Measurements from ENCODE around the gene EEF1A2. TPM values are rescaled to one million over a fixed set of nuclear protein-coding genes. Genes with fewer than 3 reads are reported as not detected.

Gene EEF1A2
- total RNA-seq, 2 experiments from 2014 or later, result 0.12 to 0.17 TPM

- peaks cover 14% of the 10 kb centered on the region for H3K27me3 Mint-ChIP-seq
- no peak overlapping the region for H3K4me3 Mint-ChIP-seq
These were observed 7.2 kb downstream of the EEF1A2 start for GRCh38 chr20:63491635-63492230.

DNA sequence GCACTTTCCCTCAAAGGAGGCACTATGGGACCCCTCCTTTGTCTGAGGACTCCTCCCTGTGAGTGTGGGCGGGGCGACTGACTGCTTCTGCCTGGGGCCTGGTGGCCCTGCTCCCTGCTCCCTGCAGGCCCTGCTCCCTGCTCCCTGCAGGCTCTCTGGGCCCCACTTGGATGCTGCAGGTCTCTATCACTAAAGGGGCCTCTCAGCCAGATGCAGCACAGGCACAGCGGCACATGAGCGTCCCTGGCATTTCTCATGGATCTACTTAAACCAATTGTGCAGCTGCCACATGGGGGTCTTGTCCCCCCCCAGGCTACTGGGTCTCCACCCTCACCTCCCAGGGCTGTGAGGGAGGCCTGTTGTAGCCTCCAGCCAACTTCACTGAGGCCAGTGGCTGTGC, 7.8 kb downstream of the EEF1A2 start:
- DNase-seq, result no peak

More at GRCh38 chr20:63491635-63492230, 7.2 kb downstream of the EEF1A2 start:
- Mint-ChIP-seq H3K27ac (no peak overlapping the region), H3K36me3 (ENCODE audit: low read depth) (no peaks in the 10 kb centered on the region), H3K9me3 (no peaks in the 10 kb centered on the region), H3K4me1 (peaks cover 2% of the 10 kb centered on the region)
- ChIA-PET CTCF (no interaction called here), POLR2A (no interaction called here)
- DNase-seq, result no peak

GRCh38 chr20:63490416-63490815, 8.5 kb downstream of the EEF1A2 start:
- CTCF ChIA-PET, result no interaction called here
- no peak for DNase-seq
- Mint-ChIP-seq H3K27me3 (peaks cover 12% of the 10 kb centered on the region), H3K27ac (no peak overlapping the region), H3K4me3 (no peak overlapping the region), H3K36me3 (ENCODE audit: low read depth) (no peaks in the 10 kb centered on the region), H3K9me3 (no peaks in the 10 kb centered on the region), H3K4me1 (no peaks in the 10 kb centered on the region)
- POLR2A ChIA-PET, result no interaction called here

More for the DNA sequence above, 7.8 kb downstream of the EEF1A2 start:
- ChIA-PET CTCF (no interaction called here), POLR2A (no interaction called here)
- peaks cover 13% of the 10 kb centered on the region for H3K27me3 Mint-ChIP-seq
- H3K9me3 Mint-ChIP-seq, result no peaks in the 10 kb centered on the region
- no peaks in the 10 kb centered on the region for H3K4me1 Mint-ChIP-seq
- H3K4me3 Mint-ChIP-seq, result no peak overlapping the region
- no peaks in the 10 kb centered on the region for H3K36me3 Mint-ChIP-seq (ENCODE audit: low read depth)
- H3K27ac Mint-ChIP-seq, result no peak overlapping the region

DNA sequence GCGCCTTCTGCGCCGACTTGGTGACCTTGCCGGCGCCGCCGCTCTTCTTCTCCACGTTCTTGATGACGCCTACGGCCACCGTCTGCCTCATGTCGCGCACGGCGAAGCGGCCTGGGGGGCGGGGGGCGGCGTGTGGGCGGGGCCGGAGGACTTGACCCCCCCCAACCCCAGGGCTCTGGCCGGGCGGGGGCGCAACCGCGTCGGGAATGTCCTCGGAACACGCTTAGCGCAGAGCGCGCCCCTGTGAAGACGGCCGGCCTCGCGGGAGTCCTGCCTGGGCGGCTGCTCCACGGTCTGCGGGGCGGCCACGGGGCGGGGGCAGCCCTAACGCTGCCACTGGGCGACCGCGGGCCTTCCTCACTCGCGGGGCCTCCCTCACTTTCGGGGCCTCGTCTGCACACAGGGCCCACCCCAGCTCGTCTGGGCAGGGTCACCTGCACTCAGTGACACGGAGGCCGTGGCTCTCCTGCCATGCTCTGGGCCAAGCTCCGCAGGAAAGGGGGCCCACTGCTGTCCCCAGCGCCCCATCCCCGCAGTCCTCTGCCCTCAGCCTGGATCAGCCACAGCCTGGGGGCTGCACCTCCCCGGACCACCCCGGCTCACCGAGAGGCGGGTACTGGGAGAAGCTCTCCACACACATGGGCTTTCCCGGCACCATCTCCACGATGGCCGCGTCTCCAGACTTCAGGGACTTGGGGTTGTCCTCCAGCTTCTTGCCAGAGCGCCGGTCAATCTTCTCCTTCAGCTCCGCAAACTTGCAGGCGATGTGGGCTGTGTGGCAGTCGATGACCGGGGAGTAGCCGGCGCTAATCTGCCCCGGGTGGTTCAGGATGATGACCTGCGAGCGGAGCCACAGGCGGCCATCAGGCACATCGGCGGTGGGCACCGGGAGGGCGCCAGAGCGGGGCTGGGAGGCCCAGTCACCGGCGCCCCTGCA, 10.3 kb downstream of the EEF1A2 start:
- POLR2A ChIA-PET, result no interaction called here
- H3K27me3 Mint-ChIP-seq, result peaks cover 15% of the 10 kb centered on the region
- H3K36me3 Mint-ChIP-seq (ENCODE audit: low read depth), result no peaks in the 10 kb centered on the region
- DNase-seq, result no peak
- no peaks in the 10 kb centered on the region for H3K9me3 Mint-ChIP-seq
- CTCF ChIA-PET, result no interaction called here
- H3K4me1 Mint-ChIP-seq, result no peaks in the 10 kb centered on the region
- H3K27ac Mint-ChIP-seq, result no peak overlapping the region
- H3K4me3 Mint-ChIP-seq, result no peak overlapping the region

DNA sequence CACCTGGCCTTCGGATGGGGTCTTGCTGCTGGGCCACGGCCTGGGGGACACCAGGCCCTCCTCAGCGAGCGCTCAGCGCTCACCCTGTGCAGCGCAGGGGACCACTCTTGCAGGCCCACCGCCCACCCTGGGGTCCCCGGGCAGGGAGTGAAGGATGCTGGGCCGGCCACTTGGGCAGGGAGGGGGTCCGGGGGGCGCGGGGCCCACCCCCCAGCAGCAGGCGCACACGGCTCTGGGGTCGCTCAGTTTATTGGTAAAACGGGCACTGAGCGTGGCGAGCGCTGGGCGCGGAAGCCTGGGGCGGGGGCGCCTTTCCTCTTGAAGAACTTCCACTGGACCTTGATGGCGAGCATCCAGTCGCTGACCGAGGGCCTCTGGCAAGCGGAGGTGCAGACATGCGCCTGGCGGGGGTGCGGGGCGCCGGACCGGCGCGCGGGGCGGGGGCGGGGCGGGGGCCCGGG, 11.1 kb downstream of the EEF1A2 start:
- ChIA-PET CTCF (interaction anchor here (1.5 kb wide), 1 partner anchor 9 kb away, joined by 3 read pairs; no protein-coding TSS in a partner anchor), POLR2A (no interaction called here)
- no peaks in the 10 kb centered on the region for H3K36me3 Mint-ChIP-seq (ENCODE audit: low read depth)
- H3K27ac Mint-ChIP-seq, result no peak overlapping the region
- H3K27me3 Mint-ChIP-seq, result peaks cover 17% of the 10 kb centered on the region
- H3K4me1 Mint-ChIP-seq, result no peaks in the 10 kb centered on the region
- H3K4me3 Mint-ChIP-seq, result no peak overlapping the region
- no peak for DNase-seq
- H3K9me3 Mint-ChIP-seq, result no peaks in the 10 kb centered on the region

DNA sequence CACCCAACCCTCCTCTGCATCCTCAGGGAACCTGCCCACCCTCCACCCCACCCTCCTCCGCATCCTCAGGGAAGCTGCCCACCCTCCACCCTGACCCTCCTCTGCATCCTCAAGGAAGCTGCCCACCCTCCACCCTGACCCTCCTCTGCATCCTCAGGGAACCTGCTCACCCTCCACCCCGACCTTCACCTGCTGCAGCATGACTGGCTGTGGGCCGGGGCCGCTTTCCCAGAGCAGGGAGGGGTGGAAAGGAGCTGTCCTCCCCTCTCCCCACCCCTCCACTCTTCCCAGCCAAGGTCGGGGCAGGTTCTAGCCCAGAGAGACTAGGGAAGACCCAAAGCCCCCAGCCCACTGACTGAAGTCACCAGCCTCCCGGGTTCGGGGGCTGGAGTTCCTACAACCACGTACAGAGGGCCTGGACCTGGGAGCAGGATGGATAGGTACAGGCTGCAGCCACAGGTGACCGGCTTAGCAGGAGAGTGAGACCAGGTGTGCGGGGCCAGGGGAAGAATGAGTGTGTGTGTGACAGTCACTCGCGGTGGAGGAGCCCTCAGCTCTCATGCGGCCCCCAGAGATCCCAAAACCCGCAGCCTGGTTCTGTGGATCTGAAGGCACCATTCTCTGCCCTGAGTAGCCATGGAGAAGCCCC, 11.6 kb downstream of the EEF1A2 start:
- Mint-ChIP-seq H3K27me3 (peaks cover 18% of the 10 kb centered on the region), H3K9me3 (no peaks in the 10 kb centered on the region), H3K4me1 (no peaks in the 10 kb centered on the region), H3K36me3 (ENCODE audit: low read depth) (no peaks in the 10 kb centered on the region), H3K27ac (no peak overlapping the region), H3K4me3 (no peak overlapping the region)
- no peak for DNase-seq
- CTCF ChIA-PET, result interaction anchor here (1.5 kb wide), 1 partner anchor 9 kb away, joined by 3 read pairs; no protein-coding TSS in a partner anchor
- POLR2A ChIA-PET, result no interaction called here

DNA sequence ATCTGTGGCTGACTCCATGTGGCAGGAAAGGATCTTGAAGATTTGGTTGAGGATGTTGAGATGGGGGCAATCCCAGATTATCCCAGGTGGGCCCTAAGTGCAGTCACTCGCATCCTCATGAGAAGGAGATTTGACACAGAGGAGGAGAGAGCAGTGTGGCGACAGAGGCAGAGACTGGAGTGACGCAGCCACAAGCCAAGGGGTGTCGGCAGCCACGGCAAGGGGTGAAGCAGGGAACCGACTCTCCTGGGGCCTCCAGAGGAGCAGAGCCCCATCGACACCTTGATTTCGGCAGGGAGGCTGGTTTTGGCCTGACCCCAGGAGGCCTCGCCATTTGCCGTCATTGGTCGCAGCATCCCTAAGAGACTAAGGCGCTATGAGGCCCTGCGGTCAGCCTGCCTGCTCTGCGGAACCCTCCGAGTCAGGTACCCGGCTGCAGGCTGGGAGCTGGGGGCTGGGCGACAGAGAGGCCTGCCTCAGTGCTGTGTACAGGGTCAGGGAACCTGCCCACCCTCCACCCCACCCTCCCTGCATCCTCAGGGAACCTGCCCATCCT, 12.5 kb downstream of the EEF1A2 start:
- no peaks in the 10 kb centered on the region for H3K9me3 Mint-ChIP-seq
- no peak overlapping the region for H3K4me3 Mint-ChIP-seq
- H3K36me3 Mint-ChIP-seq (ENCODE audit: low read depth), result no peaks in the 10 kb centered on the region
- DNase-seq, result no peak
- POLR2A ChIA-PET, result no interaction called here
- H3K27ac Mint-ChIP-seq, result no peak overlapping the region
- no peaks in the 10 kb centered on the region for H3K4me1 Mint-ChIP-seq
- peaks cover 17% of the 10 kb centered on the region for H3K27me3 Mint-ChIP-seq
- CTCF ChIA-PET, result interaction anchor here (1.5 kb wide), 1 partner anchor 10 kb away, joined by 3 read pairs; no protein-coding TSS in a partner anchor

DNA sequence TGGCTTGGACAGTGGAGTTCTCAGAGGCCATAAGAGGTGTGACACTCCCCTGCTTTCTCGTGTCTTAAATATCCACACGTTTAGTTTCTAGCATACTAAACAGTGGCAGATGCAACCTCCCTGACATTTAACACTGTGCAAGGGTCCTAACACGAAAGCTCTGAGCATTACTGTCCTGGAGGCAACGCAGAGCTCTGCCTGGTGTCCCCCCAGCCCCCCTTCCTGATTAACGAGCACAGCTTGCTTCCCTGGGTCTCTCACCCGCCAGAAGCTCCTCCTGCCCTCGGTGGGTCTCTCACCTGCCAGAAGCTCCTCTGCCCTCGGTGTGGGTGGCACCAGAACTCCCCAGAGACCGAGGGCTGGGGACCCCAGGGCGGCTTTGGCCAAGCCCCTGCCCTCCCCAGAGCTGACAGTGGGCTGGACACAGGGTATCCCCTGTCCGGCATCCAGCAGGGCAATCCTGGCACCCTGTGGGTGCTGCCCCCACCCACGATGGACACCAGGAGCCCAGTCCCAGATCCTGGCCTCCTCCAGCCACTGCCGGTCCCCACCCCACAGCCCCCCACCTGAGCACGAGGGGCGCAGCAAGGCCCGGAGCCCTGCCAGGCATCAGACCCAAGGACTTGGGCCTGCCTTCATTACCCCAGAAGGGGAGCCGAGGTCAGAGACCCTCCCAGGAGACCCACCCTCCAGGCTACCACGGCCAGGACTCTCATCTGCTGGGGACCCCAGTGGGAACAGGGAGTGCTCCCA, 14.1 kb downstream of the EEF1A2 start:
- Mint-ChIP-seq H3K4me1 (no peaks in the 10 kb centered on the region), H3K9me3 (no peaks in the 10 kb centered on the region), H3K27me3 (peaks cover 20% of the 10 kb centered on the region), H3K4me3 (no peak overlapping the region), H3K27ac (no peak overlapping the region), H3K36me3 (ENCODE audit: low read depth) (no peaks in the 10 kb centered on the region)
- POLR2A ChIA-PET, result no interaction called here
- no peak for DNase-seq
- CTCF ChIA-PET, result no interaction called here

DNA sequence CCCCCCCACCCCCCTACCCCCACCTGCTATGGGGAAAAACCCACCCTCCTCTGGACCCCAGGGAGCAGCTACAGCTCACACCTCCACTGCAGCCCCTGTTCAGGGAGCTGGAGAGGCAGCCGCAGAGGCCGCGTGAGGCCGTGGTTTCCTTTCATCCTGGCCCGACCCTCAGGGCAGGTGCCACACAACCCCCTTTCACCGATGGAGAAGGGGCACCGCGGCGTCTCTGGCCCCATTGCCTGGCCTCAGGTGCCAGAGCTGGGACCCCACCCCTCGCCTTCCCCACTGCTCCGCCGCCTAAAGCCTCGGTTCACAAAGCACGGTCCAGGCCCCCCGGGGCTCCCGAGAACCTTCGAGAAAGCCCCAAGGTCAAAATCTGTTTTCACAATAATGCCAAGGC, 14.6 kb downstream of the EEF1A2 start:
- H3K27ac Mint-ChIP-seq, result no peak overlapping the region
- H3K4me3 Mint-ChIP-seq, result no peak overlapping the region
- CTCF ChIA-PET, result no interaction called here
- no peak for DNase-seq
- POLR2A ChIA-PET, result no interaction called here
- no peaks in the 10 kb centered on the region for H3K9me3 Mint-ChIP-seq
- peaks cover 15% of the 10 kb centered on the region for H3K27me3 Mint-ChIP-seq
- H3K36me3 Mint-ChIP-seq (ENCODE audit: low read depth), result no peaks in the 10 kb centered on the region
- no peaks in the 10 kb centered on the region for H3K4me1 Mint-ChIP-seq

DNA sequence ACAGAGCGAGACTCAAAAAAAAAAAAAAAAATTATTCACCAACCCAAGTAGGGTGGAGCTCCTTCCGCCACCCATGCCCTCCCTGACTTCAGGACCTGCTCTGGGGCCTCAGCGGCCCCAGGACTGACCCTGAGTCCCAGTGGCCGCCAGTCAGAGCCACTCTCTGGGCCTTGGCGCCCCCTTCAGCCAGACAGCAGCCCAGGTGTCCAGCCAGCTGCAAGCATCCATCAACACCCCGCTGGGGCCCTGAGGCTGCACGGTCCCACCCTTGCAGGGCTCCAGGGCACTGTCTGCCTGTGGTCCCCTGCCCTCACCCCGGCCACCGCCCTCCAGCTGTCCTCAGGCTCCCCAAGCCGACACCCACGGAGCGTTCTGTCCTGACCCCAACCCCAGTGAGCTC, 15.0 kb downstream of the EEF1A2 start:
- H3K27ac Mint-ChIP-seq, result no peak overlapping the region
- H3K4me3 Mint-ChIP-seq, result no peak overlapping the region
- ChIA-PET CTCF (interaction anchor here (0.7 kb wide), 1 partner anchor 605 kb away, joined by 3 read pairs; no protein-coding TSS in a partner anchor), POLR2A (no interaction called here)
- H3K9me3 Mint-ChIP-seq, result no peaks in the 10 kb centered on the region
- H3K36me3 Mint-ChIP-seq (ENCODE audit: low read depth), result no peaks in the 10 kb centered on the region
- DNase-seq, result no peak
- peaks cover 15% of the 10 kb centered on the region for H3K27me3 Mint-ChIP-seq
- no peaks in the 10 kb centered on the region for H3K4me1 Mint-ChIP-seq

GRCh38 chr20:63482021-63482587, 16.8 kb downstream of the EEF1A2 start:
- no peaks in the 10 kb centered on the region for H3K36me3 Mint-ChIP-seq (ENCODE audit: low read depth)
- H3K9me3 Mint-ChIP-seq, result no peaks in the 10 kb centered on the region
- POLR2A ChIA-PET, result no interaction called here
- DNase-seq, result no peak
- no peaks in the 10 kb centered on the region for H3K4me1 Mint-ChIP-seq
- CTCF ChIA-PET, result interaction anchor here (0.8 kb wide), 1 partner anchor 30 kb away, joined by 3 read pairs; no protein-coding TSS in a partner anchor
- peaks cover 11% of the 10 kb centered on the region for H3K27me3 Mint-ChIP-seq
- no peak overlapping the region for H3K27ac Mint-ChIP-seq
- H3K4me3 Mint-ChIP-seq, result no peak overlapping the region

GRCh38 chr20:63481503-63481902, 17.4 kb downstream of the EEF1A2 start:
- H3K4me3 Mint-ChIP-seq, result no peak overlapping the region
- no peak for DNase-seq
- no peaks in the 10 kb centered on the region for H3K36me3 Mint-ChIP-seq (ENCODE audit: low read depth)
- ChIA-PET POLR2A (no interaction called here), CTCF (no interaction called here)
- H3K9me3 Mint-ChIP-seq, result no peaks in the 10 kb centered on the region
- no peak overlapping the region for H3K27ac Mint-ChIP-seq
- peaks cover 14% of the 10 kb centered on the region for H3K27me3 Mint-ChIP-seq
- H3K4me1 Mint-ChIP-seq, result no peaks in the 10 kb centered on the region
